Measurements from ENCODE around the gene HNF4A. TPM values are rescaled to one million over a fixed set of nuclear protein-coding genes. Genes with fewer than 3 reads are reported as not detected.

HNF4A gene
- total and polyA plus RNA-seq, 2 of the 13 experiments (the other 11 are each of a cell fraction or from before 2014, with no cell fraction given): 80.9 to 169 TPM

- TF ChIP-seq HNF1A (IDR thresholded peaks at IDR 0.05; ENCODE audit: low read depth) (no peak), HNF1A (CRISPR knock-in tag; IDR thresholded peaks at IDR 0.05; ENCODE audit: borderline replicate concordance) (peak; percentile 52; the same call in 1 of the 2 replicates), ZNF607 (CRISPR knock-in tag; IDR thresholded peaks at IDR 0.05; ENCODE audit: borderline replicate concordance) (no peak), ZNF468 (CRISPR knock-in tag; IDR thresholded peaks at IDR 0.05) (0 out of 2 replicates have a peak, but pooled peaks have one; percentile 40), POLR2AphosphoS2 (IDR thresholded peaks at IDR 0.05; ENCODE audit: low read depth, low read length) (no peak), E2F1 (CRISPR knock-in tag; IDR thresholded peaks at IDR 0.05) (no peak), ZNF850 (CRISPR knock-in tag; conservative IDR thresholded peaks at IDR 0.05) (no peak), PTBP1 (IDR thresholded peaks at IDR 0.05; ENCODE audit: low read depth, low read length, poor library complexity, severe bottlenecking) (no peak), CENPBD1 (CRISPR knock-in tag; IDR thresholded peaks at IDR 0.05; ENCODE audit: borderline replicate concordance, low read depth) (no peak), MAX (IDR thresholded peaks at IDR 0.05) (0 out of 2 replicates have a peak, but pooled peaks have one; percentile 8), BORCS8-MEF2B (CRISPR knock-in tag; IDR thresholded peaks at IDR 0.05) (no peak), FOXK1 (CRISPR knock-in tag; IDR thresholded peaks at IDR 0.05; ENCODE audit: borderline replicate concordance, low read depth) (no peak; the same call in 1 of the 2 replicates), NFYB (CRISPR knock-in tag; IDR thresholded peaks at IDR 0.05) (no peak), MZF1 (CRISPR knock-in tag; IDR thresholded peaks at IDR 0.05; ENCODE audit: borderline replicate concordance) (no peak), ZNF780A (CRISPR knock-in tag; IDR thresholded peaks at IDR 0.05) (no peak), ZNF225 (CRISPR knock-in tag; IDR thresholded peaks at IDR 0.05) (no peak), ARID3A (IDR thresholded peaks at IDR 0.05; ENCODE audit: low read depth, low read length) (0 out of 2 replicates have a peak, but pooled peaks have one; percentile 13), ATF2 (CRISPR knock-in tag; IDR thresholded peaks at IDR 0.05) (no peak), AKAP8 (CRISPR knock-in tag; IDR thresholded peaks at IDR 0.05) (0 out of 2 replicates have a peak, but pooled peaks have one; percentile 35), FIP1L1 (IDR thresholded peaks at IDR 0.05; ENCODE audit: borderline replicate concordance, insufficient read depth, low read depth, low read length) (no peak)
Observed at GRCh38 chr20:44396369-44397130, 41.1 kb downstream of the HNF4A start (continued).
